B cell (primary cell): ENCODE measurements around the gene ARMC9. TPM values are rescaled to one million over a fixed set of nuclear protein-coding genes. Genes with fewer than 3 reads are reported as not detected.

ENCODE experiments used
- ATAC-seq: fragments of 200-7000 bp; cut with Tn5 transposase; one replicate; pipeline ENCODE4 v1.10.0; 2021; ENCODE audit warnings: low read depth, mild to moderate bottlenecking, moderate number of reproducible peaks, moderate library complexity
- CTCF ChIA-PET: fragments of 350-600 bp; sonication (Branson Sonifier 250); formaldehyde crosslinking; loops from one replicate; lab custom pipeline; 2021; ENCODE audit warnings: antibody characterized with exemption, inconsistent platforms; lab: Charles Lee
- POLR2A ChIA-PET: fragments of 350-600 bp; sonication (Branson Sonifier 250); formaldehyde crosslinking; loops from one replicate; lab custom pipeline; 2021; ENCODE audit warnings: antibody characterized with exemption; lab: Charles Lee
- DNase-seq: peaks from one replicate; pipeline ENCODE4 v3.0.0; 2013
- H2AFZ ChIP-seq: 2 replicates; pipeline ENCODE4 v1.6.1; 2012; ENCODE audit warnings: mild to moderate bottlenecking, low read depth, low read length; ENCODE audit not compliant: insufficient read depth, poor library complexity, severe bottlenecking
- H3K27ac ChIP-seq, 2 donors: 1 replicate in 1 of 2; 2 replicates in 1 of 2; pipeline ENCODE4 v1.5.1; 2012 to 2013; ENCODE audit warnings: low read length in 2 of 2, mild to moderate bottlenecking in 2 of 2, moderate library complexity in 1 of 2
- H3K27me3 ChIP-seq, 4 experiments: fragments of 200-600 bp in 1 of 4; sonication (generic) in 1 of 4; replicated peaks in 1 of 4; 1 replicate in 2 of 4; 2 replicates in 2 of 4; pipeline versions ENCODE4 v1.6.1 to v1.7.0; 2013 to 2016; ENCODE audit warnings: low read length in 3 of 4, mild to moderate bottlenecking in 2 of 4, mixed read lengths in 1 of 4, moderate library complexity in 1 of 4; ENCODE audit not compliant: insufficient read depth in 4 of 4, control insufficient read depth in 3 of 4; ENCODE audit errors: control extremely low read depth in 1 of 4
- H3K36me3 ChIP-seq, 2 experiments: replicated peaks in 1 of 2; 1 replicate in 1 of 2; 2 replicates in 1 of 2; pipeline versions ENCODE4 v1.6.1 to v1.7.1; 2013; ENCODE audit warnings: low read length in 1 of 2; ENCODE audit not compliant: insufficient read depth in 2 of 2, control insufficient read depth in 1 of 2; ENCODE audit errors: control extremely low read depth in 1 of 2, extremely low read depth in 1 of 2
- H3K4me1 ChIP-seq, 2 donors: fragments of 200-600 bp in 1 of 2; sonication (generic) in 1 of 2; 1 replicate in 1 of 2; 2 replicates in 1 of 2; pipeline versions ENCODE4 v1.5.1 to v1.6.1; 2013 to 2017; ENCODE audit warnings: low read length in 2 of 2; ENCODE audit not compliant: control insufficient read depth in 2 of 2, insufficient read depth in 2 of 2
- H3K4me2 ChIP-seq: replicated peaks from 2 replicates; pipeline ENCODE3; 2012; ENCODE audit warnings: mild to moderate bottlenecking, low read depth, low read length; ENCODE audit not compliant: poor library complexity, severe bottlenecking
- H3K4me3 ChIP-seq, 5 experiments: fragments of 200-600 bp in 1 of 5; sonication (generic) in 1 of 5; 1 replicate in 3 of 5; 2 replicates in 2 of 5; pipeline versions ENCODE4 v1.5.1 to v1.7.0; 2011 to 2016; ENCODE audit warnings: low read length in 4 of 5, mild to moderate bottlenecking in 4 of 5, low read depth in 2 of 5, control low read depth in 1 of 5, moderate library complexity in 1 of 5; ENCODE audit not compliant: insufficient read depth in 1 of 5; ENCODE audit errors: control extremely low read depth in 1 of 5, extremely low read depth in 1 of 5
- H3K79me2 ChIP-seq: fragments of 200-600 bp; sonication (generic); one replicate; pipeline ENCODE4 v1.6.0; 2016; ENCODE audit warnings: low read length; ENCODE audit not compliant: control insufficient read depth, insufficient read depth
- H3K9ac ChIP-seq: fragments of 200-600 bp; sonication (generic); 2 replicates; pipeline ENCODE4 v1.6.1; 2017; ENCODE audit warnings: mild to moderate bottlenecking, low read length, moderate library complexity
- H3K9me3 ChIP-seq, 3 donors: one replicate each; pipeline versions ENCODE4 v1.6.1 to v1.7.1; 2013; ENCODE audit warnings: low read length in 2 of 3; ENCODE audit not compliant: control insufficient read depth in 2 of 3, insufficient read depth in 1 of 3; ENCODE audit errors: control extremely low read depth in 1 of 3
- H4K20me1 ChIP-seq: 2 replicates; pipeline ENCODE4 v1.6.0; 2012; ENCODE audit warnings: mild to moderate bottlenecking, low read length; ENCODE audit not compliant: insufficient read depth, control insufficient read depth, poor library complexity, severe bottlenecking
- H3K27ac Mint-ChIP-seq: one replicate; pipeline ENCODE4 v1.8.0; 2021; ENCODE audit warnings: mixed read lengths
- H3K27me3 Mint-ChIP-seq: one replicate; pipeline ENCODE4 v1.8.0; 2021; ENCODE audit warnings: mixed read lengths
- H3K4me1 Mint-ChIP-seq: one replicate; pipeline ENCODE4 v1.8.0; 2021; ENCODE audit warnings: mixed read lengths
- H3K4me3 Mint-ChIP-seq: one replicate; pipeline ENCODE4 v1.8.0; 2021; ENCODE audit warnings: mixed read lengths
- H3K9me3 Mint-ChIP-seq: one replicate; pipeline ENCODE4 v1.8.0; 2022; ENCODE audit warnings: mixed read lengths; ENCODE audit not compliant: insufficient read depth
- EZH2 ChIP-seq: IDR thresholded peaks from 2 replicates; pipeline ENCODE4 v1.6.1; 2012; ENCODE audit warnings: borderline replicate concordance, low read depth, mild to moderate bottlenecking, moderate library complexity, low read length; ENCODE audit not compliant: insufficient read depth, poor library complexity, severe bottlenecking
- WGBS: methylation state at CpG from one replicate; pipeline ENCODE4 v1.1.5; 2013; ENCODE audit warnings: missing lambda C conversion rate; ENCODE audit not compliant: insufficient coverage; 5-methylcytosine and 5-hydroxymethylcytosine counted together
- intact Hi-C: fragments of 100-400 bp; cut with micrococcal nuclease; formaldehyde crosslinking; loops from one replicate; pipeline ENCODE4 v1.10.0; 2022
- polyA plus RNA-seq: library from polyadenylated mRNA; depleted of rRNA; stranded (reverse); fragments of >200 nt; gene quantifications from 2 replicates; pipeline ENCODE4 v1.2.3, GENCODE V29; 2012
- total RNA-seq, 2 donors: library from RNA; stranded (reverse); fragments of 120-200 nt in 1 of 2; gene quantifications; 1 replicate in 1 of 2; 2 replicates in 1 of 2; pipeline versions ENCODE4 v1.2.3 to v1.2.4, GENCODE V29; 2013 to 2022
- TF ChIP-seq, protein P1 (sequence below): fragments of 200-600 bp; IDR thresholded peaks from one replicate; pipeline ENCODE4 v1.8.0; 2022; ENCODE audit warnings: antibody characterized with exemption, mild to moderate bottlenecking

Gene ARMC9
- total and polyA plus RNA-seq, 2 donors (not counting 1 experiment from before 2014, with no cell fraction given): 0.40 to 5.4 TPM

DNA sequence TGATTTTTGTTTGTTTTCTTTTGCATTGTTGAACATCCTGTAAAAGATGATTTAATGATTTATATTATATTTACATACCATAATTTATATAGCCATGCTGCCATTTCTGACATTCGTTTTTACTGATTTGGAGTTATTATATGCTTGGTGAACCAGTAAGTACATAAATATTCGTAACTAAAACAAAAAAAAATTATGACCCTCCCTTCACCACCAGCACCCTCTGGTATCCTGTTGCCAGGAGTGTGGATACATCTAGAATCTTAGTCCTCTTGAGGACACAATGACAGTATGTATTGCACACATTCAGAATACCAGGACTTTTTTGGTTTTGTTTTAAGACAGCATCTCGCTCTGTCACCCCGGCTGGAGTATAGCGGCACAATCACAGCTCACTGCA is 153.2 kb downstream of the ARMC9 start:
- Histone ChIP-seq H2AFZ (no peak overlapping the region), H3K9me3 (no peaks in the 10 kb centered on the region), H3K27ac (no peak overlapping the region), H3K27me3 (no peaks in the 10 kb centered on the region), H3K4me3 (no peak overlapping the region), H3K4me2 (no peak overlapping the region), H3K4me1 (no peaks in the 10 kb centered on the region), H3K36me3 (no peaks in the 10 kb centered on the region), H3K79me2 (no peaks in the 10 kb centered on the region), H4K20me1 (no peaks in the 10 kb centered on the region), H3K9ac (no peak overlapping the region)
- 93% methylated on average over 3 of the region's 5 CpGs for WGBS
- H3K4me1 Mint-ChIP-seq: no peaks in the 10 kb centered on the region
- ATAC-seq: no peak
- no peaks in the 10 kb centered on the region for H3K27me3 Mint-ChIP-seq
- H3K4me3 Mint-ChIP-seq: no peak overlapping the region
- DNase-seq: no peak
- ChIA-PET POLR2A (no interaction called here), CTCF (no interaction called here)
- TF ChIP-seq, protein P1, sequence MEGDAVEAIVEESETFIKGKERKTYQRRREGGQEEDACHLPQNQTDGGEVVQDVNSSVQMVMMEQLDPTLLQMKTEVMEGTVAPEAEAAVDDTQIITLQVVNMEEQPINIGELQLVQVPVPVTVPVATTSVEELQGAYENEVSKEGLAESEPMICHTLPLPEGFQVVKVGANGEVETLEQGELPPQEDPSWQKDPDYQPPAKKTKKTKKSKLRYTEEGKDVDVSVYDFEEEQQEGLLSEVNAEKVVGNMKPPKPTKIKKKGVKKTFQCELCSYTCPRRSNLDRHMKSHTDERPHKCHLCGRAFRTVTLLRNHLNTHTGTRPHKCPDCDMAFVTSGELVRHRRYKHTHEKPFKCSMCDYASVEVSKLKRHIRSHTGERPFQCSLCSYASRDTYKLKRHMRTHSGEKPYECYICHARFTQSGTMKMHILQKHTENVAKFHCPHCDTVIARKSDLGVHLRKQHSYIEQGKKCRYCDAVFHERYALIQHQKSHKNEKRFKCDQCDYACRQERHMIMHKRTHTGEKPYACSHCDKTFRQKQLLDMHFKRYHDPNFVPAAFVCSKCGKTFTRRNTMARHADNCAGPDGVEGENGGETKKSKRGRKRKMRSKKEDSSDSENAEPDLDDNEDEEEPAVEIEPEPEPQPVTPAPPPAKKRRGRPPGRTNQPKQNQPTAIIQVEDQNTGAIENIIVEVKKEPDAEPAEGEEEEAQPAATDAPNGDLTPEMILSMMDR: no peak
- no peak for TF ChIP-seq EZH2
- intact Hi-C loops: no loop called here
- H3K27ac Mint-ChIP-seq: no peak overlapping the region
- H3K9me3 Mint-ChIP-seq: no peaks in the 10 kb centered on the region

DNA sequence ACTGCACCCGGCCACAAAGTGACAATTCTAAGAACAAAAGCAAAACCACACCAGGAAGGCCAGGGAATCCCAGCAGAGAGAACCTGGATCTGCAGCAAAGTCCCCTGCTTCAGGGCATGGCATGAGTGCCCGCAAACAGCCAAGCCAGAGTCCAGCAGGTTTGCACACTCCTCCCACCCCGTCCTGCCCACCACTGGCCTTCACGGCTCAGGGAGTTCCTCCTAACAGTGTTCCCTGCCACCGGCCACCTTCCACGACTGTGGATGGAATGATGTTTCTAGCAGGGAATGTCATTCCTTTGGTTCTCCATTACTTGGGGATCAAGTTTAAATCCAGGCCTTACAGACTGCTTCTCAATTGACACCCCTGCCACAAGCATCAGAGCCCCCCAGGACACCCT is 155.0 kb downstream of the ARMC9 start:
- 100% methylated on average over 1 of the region's 6 CpGs for WGBS
- intact Hi-C loops: no loop called here
- H3K4me1 Mint-ChIP-seq: no peaks in the 10 kb centered on the region

More for the DNA sequence above, 155.0 kb downstream of the ARMC9 start:
- no peaks in the 10 kb centered on the region for H4K20me1 ChIP-seq
- ATAC-seq (no peak), DNase-seq (no peak)
- TF ChIP-seq, protein P1: no peak
- no peak for TF ChIP-seq EZH2
- Mint-ChIP-seq H3K27ac (no peak overlapping the region), H3K9me3 (no peaks in the 10 kb centered on the region), H3K4me3 (no peak overlapping the region), H3K27me3 (no peaks in the 10 kb centered on the region)
- H3K27ac ChIP-seq: no peak overlapping the region
- H2AFZ ChIP-seq: no peak overlapping the region
- POLR2A ChIA-PET: no interaction called here
- CTCF ChIA-PET: interaction anchor here (1.2 kb wide), 1 partner anchor 57 kb away, joined by 4 read pairs; no protein-coding TSS in a partner anchor
- H3K9ac ChIP-seq: no peak overlapping the region
- no peaks in the 10 kb centered on the region for H3K9me3 ChIP-seq
- H3K4me1 ChIP-seq: no peaks in the 10 kb centered on the region
- H3K4me3 ChIP-seq: no peak overlapping the region
- no peaks in the 10 kb centered on the region for H3K36me3 ChIP-seq
- H3K4me2 ChIP-seq: no peak overlapping the region
- H3K79me2 ChIP-seq: no peaks in the 10 kb centered on the region
- no peaks in the 10 kb centered on the region for H3K27me3 ChIP-seq
